Bronchial epithelial cell (primary cell): Measurements from ENCODE around the gene MCM7. TPM values are rescaled to one million over a fixed set of nuclear protein-coding genes. Genes with fewer than 3 reads are reported as not detected.

ENCODE experiments used
- DNase-seq: peaks from one replicate; pipeline ENCODE4 v3.0.0-alpha.2; 2010; ENCODE audit warnings: low read depth
- FAIRE-seq: peaks from 2 replicates; lab custom pipeline; 2011; peaks lifted over from hg19 to GRCh38; lab: Jason Lieb, UNC
- H3K27me3 ChIP-seq: 2 replicates; pipeline ENCODE4 v1.5.1; 2011; ENCODE audit warnings: low read length; ENCODE audit not compliant: control insufficient read depth, insufficient read depth
- H3K36me3 ChIP-seq: 2 replicates; pipeline ENCODE4 v1.5.1; 2011; ENCODE audit warnings: low read length; ENCODE audit not compliant: control insufficient read depth, insufficient read depth
- H3K4me3 ChIP-seq: 2 replicates; pipeline ENCODE4 v1.5.1; 2011; ENCODE audit warnings: mild to moderate bottlenecking, low read depth, low read length, control low read depth
- CTCF ChIP-seq: IDR thresholded peaks from 2 replicates; pipeline ENCODE4 v1.5.1; 2011; ENCODE audit warnings: mild to moderate bottlenecking, moderate library complexity, low read length, control low read depth, inconsistent platforms; ENCODE audit not compliant: insufficient read depth, severe bottlenecking
- total RNA-seq: library from RNA; depleted of rRNA; stranded (reverse); fragments of >200 nt; gene quantifications from 2 replicates; pipeline ENCODE4 v1.2.1, GENCODE V29; 2014

Gene MCM7
- total RNA-seq, 1 donor from 2014 or later, result 46.1 TPM

GRCh38 chr7:100082978-100083377 lies 18.2 kb downstream of the MCM7 start:
- FAIRE-seq, result no peak
- no peak overlapping the region for H3K4me3 ChIP-seq
- no peak for DNase-seq
- no peaks in the 10 kb centered on the region for H3K27me3 ChIP-seq
- peaks cover 8% of the 10 kb centered on the region for H3K36me3 ChIP-seq
- TF ChIP-seq CTCF, result no peak

GRCh38 chr7:100081535-100082102 lies 19.6 kb downstream of the MCM7 start, which contains the start of gene ZNF3:
ZNF3 (minus strand) TSS chr7:100081723; CDS start chr7:100077357, 4,366 bp downstream.
- TF ChIP-seq CTCF, result peak; percentile 90
- peaks cover 11% of the 10 kb centered on the region for H3K36me3 ChIP-seq
- FAIRE-seq (no peak), DNase-seq (peak; percentile 95)
- H3K4me3 ChIP-seq, result peak within 1 kb of the TSS; percentile 80
- H3K27me3 ChIP-seq, result no peaks in the 10 kb centered on the region

- H3K27me3 ChIP-seq, result no peaks in the 10 kb centered on the region
- no peak for FAIRE-seq
- peak; percentile 12 for DNase-seq
- H3K36me3 ChIP-seq, result peaks cover 11% of the 10 kb centered on the region
- H3K4me3 ChIP-seq, result peak overlapping the region; percentile 80
- TF ChIP-seq CTCF, result no peak
Measured at GRCh38 chr7:100080907-100081534, 20.2 kb downstream of the MCM7 start.

- no peak overlapping the region for H3K4me3 ChIP-seq
- H3K27me3 ChIP-seq, result no peaks in the 10 kb centered on the region
- peaks cover 20% of the 10 kb centered on the region for H3K36me3 ChIP-seq
- DNase-seq, result no peak
- TF ChIP-seq CTCF, result no peak
- no peak for FAIRE-seq
Measured at GRCh38 chr7:100079024-100079560, 22.1 kb downstream of the MCM7 start.

- TF ChIP-seq CTCF, result no peak
- Histone ChIP-seq H3K4me3 (no peak overlapping the region), H3K27me3 (no peaks in the 10 kb centered on the region), H3K36me3 (peaks cover 34% of the 10 kb centered on the region)
- DNase-seq (no peak), FAIRE-seq (no peak)
Measured at GRCh38 chr7:100077205-100077604, 24.0 kb downstream of the MCM7 start.
